ENCODE results near the gene PXK.

PXK gene

DNA sequence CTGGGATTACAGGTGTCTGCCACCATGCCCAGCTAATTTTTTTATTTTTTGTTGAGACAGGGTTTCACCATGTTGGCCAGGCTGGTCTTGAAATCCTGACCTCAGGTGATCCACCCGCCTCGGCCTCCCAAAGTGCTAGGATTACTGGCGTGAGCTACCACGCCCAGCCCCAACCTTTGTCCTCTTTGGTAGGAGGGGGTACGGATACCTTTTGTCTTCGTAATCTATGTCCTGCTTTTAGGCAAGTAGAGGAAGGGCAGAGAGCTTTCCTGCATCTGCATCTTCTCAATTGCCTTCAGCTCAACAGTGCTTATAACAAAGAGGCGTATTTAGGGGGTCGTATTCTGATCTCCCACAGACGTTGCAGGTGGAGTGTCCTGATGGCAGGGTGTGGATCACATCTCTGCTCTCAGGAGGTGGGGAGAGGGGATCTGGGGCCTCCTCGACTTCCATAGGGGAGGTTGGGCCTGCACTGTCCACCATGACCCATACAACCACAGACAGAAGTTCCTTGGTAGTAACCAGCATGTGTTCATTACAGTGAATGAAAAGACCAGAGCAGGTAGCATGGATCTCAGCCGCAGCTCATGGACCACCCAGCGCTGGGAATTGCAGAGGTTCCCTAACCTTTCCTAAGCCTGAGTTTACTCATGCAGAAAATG lies 137.8 kb downstream of the PXK start:
- DNase-seq: no peak

DNA sequence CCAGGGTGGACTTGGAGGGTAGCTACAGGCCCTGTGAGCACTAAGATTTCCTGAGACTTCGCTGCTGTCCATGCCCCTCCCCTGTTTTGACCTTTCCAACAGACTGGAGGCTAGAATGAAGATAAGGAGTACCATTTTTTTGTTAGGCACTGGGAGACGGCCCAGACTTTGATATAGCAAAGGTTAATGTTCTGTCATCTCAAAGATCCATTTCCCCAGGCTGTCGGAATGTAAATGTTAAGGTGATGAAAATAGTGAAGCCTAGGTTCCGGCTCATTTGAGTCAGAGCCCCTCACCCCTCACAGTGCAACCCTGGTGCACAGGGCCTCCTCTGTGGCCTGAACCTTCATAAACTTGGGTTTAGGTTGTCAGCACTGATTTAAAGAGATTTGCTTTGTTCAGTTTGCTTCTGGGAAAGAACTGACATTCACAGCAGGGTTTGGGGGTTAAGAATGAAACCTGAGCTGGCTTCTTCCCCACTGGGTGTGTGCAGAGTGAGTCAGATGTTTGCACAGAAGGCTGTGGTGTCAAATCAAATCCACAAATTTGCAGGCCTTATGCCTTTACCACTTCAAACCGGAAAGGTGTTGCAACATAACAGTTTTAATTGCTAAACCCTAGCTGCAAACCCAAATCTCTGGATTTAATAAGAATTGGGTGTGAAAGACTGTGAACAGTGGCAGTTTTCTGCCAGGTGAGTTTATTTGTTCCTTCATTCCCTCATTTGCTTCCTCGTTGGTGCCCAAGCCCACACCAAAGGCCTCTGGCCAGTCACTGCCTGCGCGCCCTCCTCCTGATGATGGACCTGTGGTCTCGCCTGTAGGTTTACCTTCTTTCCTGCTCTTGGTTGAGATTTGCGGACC lies 138.6 kb downstream of the PXK start:
- DNase-seq: no peak

DNA sequence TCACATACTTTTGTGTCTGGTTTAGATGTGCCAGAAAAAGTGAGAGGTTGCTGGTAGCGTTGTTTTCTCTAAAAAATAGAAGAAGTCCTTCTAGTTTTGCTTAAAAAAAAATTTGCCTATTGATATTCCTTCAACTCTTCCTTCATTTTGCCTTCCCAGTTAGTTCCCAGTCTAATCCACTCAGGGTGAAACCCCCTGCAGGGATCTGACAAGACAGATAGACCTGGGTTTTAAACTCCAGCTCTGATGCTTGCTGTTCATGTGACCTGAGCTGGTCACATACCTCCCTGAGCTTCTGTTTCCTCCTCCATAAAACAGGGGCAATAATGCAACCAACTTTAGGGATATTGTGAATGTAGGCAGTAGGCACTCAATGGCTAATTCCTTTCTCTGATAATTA lies 140.6 kb downstream of the PXK start:
- no peak for DNase-seq

DNA sequence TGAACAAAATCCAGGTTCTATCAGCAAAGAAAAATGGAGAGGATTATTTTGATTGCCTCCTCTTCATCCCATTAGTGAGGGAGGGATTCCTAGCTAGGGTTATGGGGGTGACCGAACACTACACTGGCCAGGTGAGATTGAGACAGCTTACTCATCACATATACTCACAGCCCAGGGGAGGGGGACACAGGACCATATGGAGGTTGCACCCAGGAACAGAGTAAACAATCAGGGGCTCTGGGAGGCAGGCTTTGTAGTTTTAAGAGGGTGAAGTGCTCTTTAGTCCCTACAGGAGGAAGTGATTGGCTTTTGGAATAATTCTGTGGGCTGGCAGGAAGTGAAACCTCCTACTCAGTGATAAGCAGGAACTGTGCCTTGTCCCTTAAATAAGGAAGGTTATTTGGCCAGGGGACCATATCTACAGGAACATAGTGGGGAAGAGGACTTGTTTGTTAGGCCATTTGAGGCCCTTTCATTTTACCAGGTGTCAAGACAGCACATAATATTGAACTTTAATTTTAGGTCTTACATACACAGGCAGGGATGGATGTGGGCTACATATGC lies 141.7 kb downstream of the PXK start:
- DNase-seq: no peak

DNA sequence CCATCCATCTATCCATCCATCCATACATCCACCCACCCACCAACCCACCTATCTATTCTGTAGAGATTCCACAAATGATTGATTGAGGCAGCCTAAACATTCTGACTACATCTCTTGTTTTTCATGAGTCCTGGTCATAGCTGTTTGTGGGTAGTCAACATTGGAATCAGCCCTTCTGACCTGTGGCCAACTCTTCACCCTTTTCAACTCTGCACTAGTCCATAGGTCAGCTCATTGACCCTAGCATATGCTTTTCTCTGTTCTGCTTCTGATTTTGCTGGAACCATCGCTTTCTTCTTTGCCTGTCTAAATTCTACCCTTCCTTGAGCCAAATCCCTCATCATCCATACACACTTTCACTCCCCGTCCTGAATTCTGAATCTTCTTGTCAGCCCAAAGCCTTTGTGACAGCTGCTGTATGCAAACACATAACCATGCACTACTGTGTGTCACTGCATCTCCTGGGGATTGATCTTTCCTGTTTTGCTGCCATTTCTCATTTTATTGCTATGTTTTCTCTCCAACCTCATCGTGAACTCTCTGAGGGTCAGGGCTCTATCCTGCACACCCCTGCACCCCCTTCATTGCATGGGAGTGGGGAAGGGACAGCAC lies 142.4 kb downstream of the PXK start:
- DNase-seq: no peak

Measured in activated CD4-positive, alpha-beta T cell treated with anti-CD3 and anti-CD28 coated beads for 1 hour (primary cell).